Measurements from ENCODE around the gene PLA2G4F.
"Not testable (repeated sequence)": the region's sequence is repeated elsewhere in the genome, so short reads cannot be mapped to it uniquely, and the experiment has no call there.

The PLA2G4F gene

DNA sequence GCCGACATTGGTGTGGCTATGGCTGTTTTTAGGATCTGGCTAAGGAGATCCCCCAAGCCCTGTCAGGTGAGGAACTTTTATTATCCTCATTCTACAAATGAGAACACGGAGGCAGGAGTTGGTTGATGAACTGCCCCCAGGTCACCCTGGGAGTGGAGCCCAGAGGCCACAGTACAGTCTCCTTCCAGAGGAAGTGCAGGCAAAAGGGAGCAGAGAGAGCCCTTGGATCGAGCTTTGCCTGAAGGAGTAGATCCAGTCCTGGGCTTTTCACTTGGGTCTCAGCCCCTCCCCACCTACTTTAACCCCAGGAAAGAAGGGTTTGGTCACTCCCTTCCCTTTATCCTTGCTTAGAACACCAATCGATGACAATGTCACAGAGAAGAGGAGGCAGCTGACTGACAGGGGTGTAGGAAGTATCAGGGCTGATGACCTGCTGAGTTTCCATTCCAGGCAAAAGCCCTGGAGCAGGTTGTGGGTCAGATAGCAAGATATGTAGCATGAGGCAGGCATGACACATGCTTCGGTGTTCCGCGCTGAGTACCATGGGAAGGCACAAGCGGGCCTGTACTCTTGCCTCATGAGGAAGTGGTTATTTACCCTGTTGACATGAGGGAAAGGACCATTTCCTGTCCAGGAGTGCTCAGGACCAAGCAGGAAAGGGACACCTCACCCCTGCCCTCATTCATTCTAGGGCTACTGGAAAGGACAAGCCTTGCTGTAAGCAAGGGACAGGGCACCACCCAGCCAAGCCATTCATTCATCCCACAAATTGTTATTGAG is 56.2 kb downstream of the PLA2G4F start:
- no peak for DNase-seq (ENCODE audit: low read depth, low spot score)

DNA sequence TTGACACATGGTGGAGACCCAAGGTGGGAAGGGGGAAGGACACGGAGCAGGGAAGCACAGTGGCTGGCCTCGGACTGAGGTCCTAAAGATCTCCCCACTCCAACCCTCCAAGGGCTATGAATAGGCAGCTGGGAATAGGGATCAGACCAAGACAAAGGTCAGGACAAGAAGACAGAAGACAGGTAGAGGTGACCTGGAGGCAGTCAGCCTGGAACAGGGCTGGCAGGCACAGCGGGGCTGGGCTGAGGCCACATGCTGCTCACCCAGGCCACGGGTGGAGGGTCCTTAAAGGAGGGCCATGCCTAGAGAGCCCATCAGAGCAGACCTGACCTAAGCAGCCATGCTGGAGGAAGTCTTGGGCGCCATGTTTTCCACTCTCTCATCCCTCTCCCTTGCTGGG is 59.4 kb downstream of the PLA2G4F start:
- no peak for DNase-seq (ENCODE audit: low read depth, low spot score)

DNA sequence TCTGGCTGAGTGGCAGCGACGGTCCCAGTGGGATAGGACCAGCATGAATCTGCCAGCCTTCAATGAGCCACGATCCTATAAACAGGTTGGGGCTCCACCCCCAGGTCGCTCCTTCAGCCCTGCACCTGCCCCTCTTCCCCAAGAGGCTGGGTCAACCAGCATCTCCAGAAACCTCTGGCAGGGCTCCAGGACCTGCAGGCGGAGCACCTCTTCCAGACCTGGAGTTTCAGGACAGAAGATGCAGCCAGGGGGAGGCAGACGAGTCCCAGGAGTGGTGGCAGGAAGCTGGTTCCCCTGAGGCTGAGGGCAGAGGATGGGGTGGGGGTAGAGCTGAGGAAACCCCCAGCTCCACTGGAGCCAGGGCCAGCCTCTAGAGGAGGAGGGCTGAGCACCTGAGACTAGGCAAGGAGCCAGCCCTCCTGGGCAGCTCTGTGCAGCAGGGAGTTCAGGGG is 61.9 kb downstream of the PLA2G4F start, which contains the start of gene PLA2G4D:
Gene PLA2G4D (minus strand): TSS at position 51 of the 452 bp plus-strand sequence. CDS start 103 bp downstream, outside the sequence.
- DNase-seq (ENCODE audit: low read depth, low spot score), result no peak

DNA sequence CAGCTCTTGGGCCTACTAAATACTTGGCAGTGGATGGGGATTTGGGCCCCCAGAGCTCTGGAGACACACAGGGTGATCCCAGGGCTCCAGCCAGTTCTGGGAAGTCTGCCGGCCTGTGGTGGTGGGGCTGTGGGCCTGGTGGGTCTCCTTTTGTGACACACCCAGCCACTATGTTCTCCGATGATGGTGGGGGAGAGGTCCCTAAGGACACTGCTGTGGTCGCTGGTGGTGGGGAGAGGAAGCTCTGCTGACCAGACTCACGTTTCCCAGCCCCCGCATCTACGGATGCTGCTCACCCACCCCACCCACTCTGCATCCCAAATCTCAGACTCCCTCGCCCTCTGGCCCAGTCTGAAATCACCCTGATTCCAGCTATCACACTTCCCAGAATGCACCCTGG is 62.5 kb downstream of the PLA2G4F start:
- no peak for DNase-seq (ENCODE audit: low read depth, low spot score)

DNA sequence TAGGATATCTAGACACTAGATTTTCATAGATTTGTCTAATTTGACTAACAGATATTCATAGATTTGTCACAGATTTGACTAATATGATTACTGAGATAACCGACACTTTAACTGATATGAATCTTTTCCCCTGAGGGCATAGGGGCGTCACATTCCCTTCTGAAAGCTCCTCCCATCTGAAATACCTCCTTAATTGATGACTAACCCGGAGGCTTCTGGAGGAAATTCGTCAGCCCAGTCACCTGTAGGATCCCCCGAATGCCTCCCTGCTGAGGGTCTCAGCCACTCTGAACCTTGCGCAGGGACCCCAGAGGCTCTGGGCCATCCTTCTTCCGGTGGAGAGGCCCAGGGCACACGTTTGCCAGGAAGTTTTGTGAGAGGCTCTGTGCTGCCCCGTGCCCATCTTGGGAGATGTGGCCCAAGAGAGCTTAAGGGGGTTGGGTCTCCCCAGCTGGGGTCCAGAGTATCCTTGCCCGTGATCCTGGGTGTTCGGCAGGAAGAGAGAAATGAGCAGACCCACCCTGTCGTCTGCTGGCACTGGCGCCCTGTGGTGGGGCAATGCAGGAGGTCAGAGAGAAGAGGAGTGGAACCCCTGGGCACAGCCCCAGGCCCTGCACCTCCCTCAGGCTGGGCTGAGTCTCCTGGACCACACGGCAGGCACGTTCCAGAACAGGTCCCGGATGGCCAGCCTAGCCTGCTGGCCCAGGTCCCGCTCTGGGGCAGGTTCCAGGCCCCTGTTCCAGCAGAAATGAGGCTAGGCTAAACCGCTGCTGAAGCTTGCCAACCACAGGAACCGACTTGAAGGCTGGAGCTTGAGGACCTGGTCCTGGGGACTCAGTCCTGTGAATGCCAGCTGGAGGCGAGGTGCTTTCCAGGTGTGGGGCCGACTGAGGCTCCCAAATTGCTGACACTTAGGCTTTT is 63.8 kb downstream of the PLA2G4F start:
- DNase-seq (ENCODE audit: low read depth, low spot score), result no peak

DNA sequence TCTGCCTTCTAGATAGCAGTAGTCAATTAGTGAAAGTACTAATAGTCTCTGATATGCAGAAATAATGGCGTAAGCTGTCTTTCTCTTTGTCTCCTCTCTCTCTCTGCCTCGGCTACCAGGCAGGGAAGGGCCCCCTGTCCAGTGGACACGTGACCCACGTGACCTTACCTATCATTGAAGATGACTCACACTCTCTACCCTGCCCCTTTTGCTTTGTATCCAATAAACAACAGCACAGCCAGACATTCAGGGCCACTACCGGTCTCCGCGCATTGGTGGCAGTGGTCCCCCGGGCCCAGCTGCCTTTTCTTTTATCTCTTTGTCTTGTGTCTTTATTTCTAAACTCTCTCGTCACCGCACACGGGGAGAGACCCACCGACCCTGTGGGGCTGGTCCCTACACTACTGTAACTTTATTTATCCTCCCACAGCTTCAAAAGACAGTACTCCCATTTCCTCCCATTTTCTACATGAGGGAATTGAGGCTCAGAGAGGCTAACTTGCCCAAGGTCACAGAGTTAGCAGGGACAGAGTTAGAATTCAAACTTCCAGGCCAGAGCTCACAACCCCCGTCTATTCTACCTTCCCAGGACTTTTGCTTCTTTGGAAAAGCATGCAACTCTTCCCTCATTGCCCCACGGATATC is 64.6 kb downstream of the PLA2G4F start:
- DNase-seq (ENCODE audit: low read depth, low spot score), result not testable (repeated sequence)

DNA sequence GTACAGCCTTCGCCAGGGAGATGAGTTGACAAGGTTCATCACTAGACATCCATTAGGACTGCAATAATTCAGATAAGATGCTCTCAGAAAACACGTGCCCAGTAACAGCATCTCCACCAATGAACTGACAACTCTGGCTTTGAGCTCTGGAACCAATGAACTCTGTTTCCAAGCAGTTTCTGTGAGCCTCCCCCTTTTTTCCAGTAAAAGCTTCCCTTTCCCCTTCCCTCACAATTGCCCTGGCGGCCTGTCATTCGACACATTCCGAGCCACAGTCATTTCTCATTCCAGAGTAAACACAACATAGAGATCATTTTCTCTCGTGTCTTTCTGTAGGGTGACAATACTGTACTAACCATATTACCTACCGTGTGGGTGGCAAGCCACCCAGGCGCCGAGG is 65.7 kb downstream of the PLA2G4F start:
- DNase-seq (ENCODE audit: low read depth, low spot score), result no peak

DNA sequence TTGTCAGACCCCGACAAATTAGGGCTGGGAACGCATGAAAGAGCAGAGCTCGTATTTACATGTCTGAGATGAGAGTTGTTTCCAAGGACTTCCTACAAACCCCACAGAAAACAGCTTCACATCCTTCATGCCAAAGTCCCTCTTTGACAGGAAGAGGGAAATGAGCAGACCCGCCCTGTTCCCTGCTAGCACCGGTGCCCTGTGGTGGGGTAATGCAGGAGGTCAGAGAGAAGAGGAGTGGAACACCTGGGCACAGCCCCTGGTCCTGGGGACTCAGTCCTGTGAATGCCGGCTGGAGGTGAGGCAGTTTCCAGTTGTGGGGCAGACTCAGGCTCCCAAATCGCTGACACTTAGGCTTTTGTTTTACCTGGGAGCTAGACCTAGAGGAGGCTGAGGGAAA is 66.1 kb downstream of the PLA2G4F start:
- DNase-seq (ENCODE audit: low read depth, low spot score), result no peak

DNA sequence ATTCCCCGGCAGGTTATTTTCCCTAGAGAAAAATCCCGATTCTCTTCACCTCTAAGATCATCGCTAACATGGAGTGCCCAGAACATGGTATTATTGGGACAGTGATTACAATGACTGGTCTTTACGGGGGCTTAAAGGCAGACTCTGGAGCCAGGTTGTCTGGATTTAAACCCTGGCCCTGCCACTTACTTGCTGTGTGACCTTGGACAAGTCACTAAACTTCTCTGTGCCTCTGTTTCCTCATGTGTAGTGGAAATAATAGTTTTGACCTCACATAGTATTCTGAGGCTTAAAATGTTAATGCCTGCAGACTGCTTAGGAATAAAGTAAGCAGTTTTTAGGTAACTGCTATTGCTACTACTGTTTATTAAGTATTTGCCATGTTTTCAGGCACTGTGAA is 66.5 kb downstream of the PLA2G4F start:
- DNase-seq (ENCODE audit: low read depth, low spot score), result no peak
